T follicular helper cell (primary cell): Measurements from ENCODE around the gene BMP8B.
"Not testable (repeated sequence)": the region's sequence is repeated elsewhere in the genome, so short reads cannot be mapped to it uniquely, and the experiment has no call there.

ENCODE experiments used
- DNase-seq: peaks from one replicate; pipeline ENCODE4 v3.0.0-alpha.2; 2020; ENCODE audit warnings: low read depth

The BMP8B gene

GRCh38 chr1:39816415-39817090, 27.9 kb upstream of the BMP8B start:
- peak; percentile 51 for DNase-seq

GRCh38 chr1:39812913-39813312, 24.2 kb upstream of the BMP8B start:
- DNase-seq, result no peak

GRCh38 chr1:39808784-39809517, 20.3 kb upstream of the BMP8B start:
- DNase-seq, result no peak

- no peak for DNase-seq
Observed at GRCh38 chr1:39805385-39805784, 16.7 kb upstream of the BMP8B start.

GRCh38 chr1:39802496-39803260, 14.0 kb upstream of the BMP8B start:
- DNase-seq, result no peak

- no peak for DNase-seq
Observed at GRCh38 chr1:39800471-39800835, 11.8 kb upstream of the BMP8B start.

GRCh38 chr1:39799770-39800470, 11.3 kb upstream of the BMP8B start:
- DNase-seq, result peak; percentile 52

GRCh38 chr1:39798859-39799769, 10.4 kb upstream of the BMP8B start:
- peak; percentile 87 for DNase-seq

GRCh38 chr1:39795651-39796050, 7.0 kb upstream of the BMP8B start:
- DNase-seq, result no peak

GRCh38 chr1:39791838-39792237, 3.2 kb upstream of the BMP8B start:
- no peak for DNase-seq

GRCh38 chr1:39789571-39790110, 976 bp upstream of the BMP8B start:
- DNase-seq, result no peak

GRCh38 chr1:39788426-39788757, 273 bp downstream of the BMP8B start:
- no peak for DNase-seq

- DNase-seq, result not testable (repeated sequence)
Observed at GRCh38 chr1:39787964-39788363, 701 bp downstream of the BMP8B start.

- no peak for DNase-seq
Observed at GRCh38 chr1:39787468-39787867, 1.2 kb downstream of the BMP8B start.

- not testable (repeated sequence) for DNase-seq
Observed at GRCh38 chr1:39787108-39787375, 1.6 kb downstream of the BMP8B start.

- DNase-seq, result not testable (repeated sequence)
Observed at GRCh38 chr1:39786303-39787107, 2.2 kb downstream of the BMP8B start.

GRCh38 chr1:39782685-39783084, 6.0 kb downstream of the BMP8B start:
- DNase-seq, result not testable (repeated sequence)

GRCh38 chr1:39782103-39782502, 6.6 kb downstream of the BMP8B start:
- no peak for DNase-seq

- no peak for DNase-seq
Observed at GRCh38 chr1:39781349-39781715, 7.3 kb downstream of the BMP8B start.

GRCh38 chr1:39779821-39780220, 8.8 kb downstream of the BMP8B start:
- DNase-seq, result no peak

GRCh38 chr1:39779137-39779536, 9.5 kb downstream of the BMP8B start:
- DNase-seq, result no peak
